HEK293 (cell line): ENCODE measurements around the gene B4GALNT3.
"Not testable (repeated sequence)": the region's sequence is repeated elsewhere in the genome, so short reads cannot be mapped to it uniquely, and the experiment has no call there.

Source experiments
- CTCF ChIA-PET: fragments of 350-600 bp; formaldehyde crosslinking; extraction: SDS; loops from one replicate; lab custom pipeline; 2021; ENCODE audit warnings: antibody characterized with exemption; lab: Yijun Ruan, JAX
- POLR2A ChIA-PET: fragments of 300-600 bp; formaldehyde crosslinking; extraction: SDS; loops from one replicate; lab custom pipeline; 2020; ENCODE audit warnings: antibody characterized with exemption, inconsistent platforms; lab: Yijun Ruan, JAX
- H3K27ac ChIP-seq: fragments of 200-500 bp; sonication (Bioruptor generic); 2 replicates; pipeline ENCODE4 v1.5.1; 2014; ENCODE audit warnings: low read depth, low read length, control low read depth, inconsistent platforms; ENCODE audit errors: extremely low read depth
- H3K36me3 ChIP-seq, 2 experiments: fragments of 200-500 bp in 1 of 2; sonication (Bioruptor generic) in 1 of 2; 1 replicate in 1 of 2; 2 replicates in 1 of 2; pipeline ENCODE4 v1.5.1; 2014 to 2017; ENCODE audit warnings: inconsistent platforms in 2 of 2, low read length in 2 of 2; ENCODE audit not compliant: control insufficient read depth in 2 of 2, insufficient read depth in 1 of 2
- H3K4me1 ChIP-seq: fragments of 200-500 bp; sonication (Bioruptor generic); 2 replicates; pipeline ENCODE4 v1.5.1; 2014; ENCODE audit warnings: mild to moderate bottlenecking, low read length, inconsistent platforms; ENCODE audit not compliant: control insufficient read depth, insufficient read depth
- H3K4me3 ChIP-seq: 2 replicates; pipeline ENCODE4 v1.5.1; 2011; ENCODE audit warnings: low read depth, mild to moderate bottlenecking, control low read depth, low read length, moderate library complexity
- H3K9me3 ChIP-seq: fragments of 200-500 bp; sonication (Bioruptor generic); 2 replicates; pipeline ENCODE4 v1.5.1; 2014; ENCODE audit warnings: low read depth, low read length, inconsistent platforms; ENCODE audit not compliant: control insufficient read depth, insufficient read depth
- GLI2 ChIP-seq: fragments of 450-650 bp; formaldehyde crosslinking; IDR thresholded peaks from 2 replicates; pipeline ENCODE4; 2017; ENCODE audit warnings: missing biosample characterization, missing genetic modification characterization, low read depth, borderline replicate concordance
- TSHZ1 ChIP-seq: fragments of 450-650 bp; formaldehyde crosslinking; IDR thresholded peaks from 2 replicates; pipeline ENCODE4 v1.5.1; 2016; ENCODE audit warnings: missing biosample characterization, missing genetic modification characterization, borderline replicate concordance
- ZBTB8A ChIP-seq: fragments of 450-650 bp; formaldehyde crosslinking; IDR thresholded peaks from 2 replicates; pipeline ENCODE4 v1.5.1; 2016; ENCODE audit warnings: missing biosample characterization, missing genetic modification characterization
- ZEB2 ChIP-seq: fragments of 450-650 bp; formaldehyde crosslinking; IDR thresholded peaks from 2 replicates; pipeline ENCODE4 v1.5.1; 2016; ENCODE audit warnings: missing biosample characterization, missing genetic modification characterization
- ZFP41 ChIP-seq: fragments of 450-650 bp; formaldehyde crosslinking; IDR thresholded peaks from 2 replicates; pipeline ENCODE4 v1.5.1; 2016; ENCODE audit warnings: missing biosample characterization, missing genetic modification characterization, borderline replicate concordance
- ZIC2 ChIP-seq: fragments of 450-650 bp; formaldehyde crosslinking; IDR thresholded peaks from 2 replicates; pipeline ENCODE4 v1.5.1; 2016; ENCODE audit warnings: missing biosample characterization, missing genetic modification characterization
- ZNF302 ChIP-seq: fragments of 450-650 bp; formaldehyde crosslinking; IDR thresholded peaks from 2 replicates; pipeline ENCODE4 v1.5.1; 2016; ENCODE audit warnings: missing biosample characterization, missing genetic modification characterization, low read depth
- ZNF366 ChIP-seq: fragments of 450-650 bp; formaldehyde crosslinking; conservative IDR thresholded peaks from 2 replicates; pipeline ENCODE4 v1.5.1; 2016; ENCODE audit warnings: missing biosample characterization, missing genetic modification characterization
- ZNF423 ChIP-seq: fragments of 450-650 bp; formaldehyde crosslinking; IDR thresholded peaks from 2 replicates; pipeline ENCODE4 v1.5.1; 2016; ENCODE audit warnings: missing biosample characterization, missing genetic modification characterization
- ZNF426 ChIP-seq: fragments of 450-650 bp; formaldehyde crosslinking; IDR thresholded peaks from 2 replicates; pipeline ENCODE4 v1.5.1; 2017; ENCODE audit warnings: missing biosample characterization, missing genetic modification characterization, mild to moderate bottlenecking, inconsistent platforms, moderate library complexity
- ZNF585B ChIP-seq: fragments of 450-650 bp; formaldehyde crosslinking; IDR thresholded peaks from 2 replicates; pipeline ENCODE4 v1.5.1; 2016; ENCODE audit warnings: missing biosample characterization, missing genetic modification characterization
- ZSCAN16 ChIP-seq: fragments of 450-650 bp; formaldehyde crosslinking; IDR thresholded peaks from 2 replicates; pipeline ENCODE4 v1.5.1; 2016; ENCODE audit warnings: missing biosample characterization, missing genetic modification characterization
- TF ChIP-seq, protein P1 (sequence below): fragments of 450-650 bp; formaldehyde crosslinking; IDR thresholded peaks from 2 replicates; pipeline ENCODE4 v1.5.1; 2016; ENCODE audit warnings: missing biosample characterization, missing genetic modification characterization, borderline replicate concordance
- TF ChIP-seq, protein P2 (sequence below): fragments of 450-650 bp; formaldehyde crosslinking; IDR thresholded peaks from 2 replicates; pipeline ENCODE4 v1.5.1; 2016; ENCODE audit warnings: missing biosample characterization, missing genetic modification characterization, low read depth

The B4GALNT3 gene

DNA sequence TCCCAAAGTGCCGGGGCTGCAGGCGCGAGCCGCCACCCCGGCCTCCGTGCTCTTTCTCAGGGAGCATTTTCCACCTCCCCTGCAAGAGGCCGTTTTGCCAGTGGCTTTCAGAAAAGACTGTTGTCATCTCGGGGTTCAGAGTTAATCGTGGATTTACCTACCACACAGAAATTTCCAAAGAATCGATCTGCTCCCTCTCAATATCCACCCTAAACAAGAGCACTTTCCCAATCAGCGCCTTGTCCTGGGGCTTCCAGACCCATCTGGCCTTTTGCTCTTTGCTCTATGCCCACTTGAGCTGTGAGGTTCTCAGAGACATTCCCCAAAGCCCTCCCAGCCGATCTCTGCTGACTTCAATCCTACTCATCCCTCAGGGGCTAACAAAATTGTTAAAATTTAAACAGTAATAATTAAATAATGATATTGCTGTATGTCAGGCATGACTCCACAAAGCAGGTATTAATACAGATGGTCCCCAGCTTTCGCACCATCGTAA lies 116.9 kb downstream of the B4GALNT3 start:
- no peaks in the 10 kb centered on the region for H3K36me3 ChIP-seq
- no peak overlapping the region for H3K4me3 ChIP-seq
- CTCF ChIA-PET: interaction anchor here (0.5 to 3.8 kb wide), 20 partner anchors 9 to 1007 kb away, joined by 3 to 46 read pairs (median 4); partner anchors contain the start of gene RAD52
- H3K9me3 ChIP-seq: no peaks in the 10 kb centered on the region
- peaks cover 5% of the 10 kb centered on the region; the same call in 1 of the 2 replicates for H3K4me1 ChIP-seq
- TF ChIP-seq, protein P1, sequence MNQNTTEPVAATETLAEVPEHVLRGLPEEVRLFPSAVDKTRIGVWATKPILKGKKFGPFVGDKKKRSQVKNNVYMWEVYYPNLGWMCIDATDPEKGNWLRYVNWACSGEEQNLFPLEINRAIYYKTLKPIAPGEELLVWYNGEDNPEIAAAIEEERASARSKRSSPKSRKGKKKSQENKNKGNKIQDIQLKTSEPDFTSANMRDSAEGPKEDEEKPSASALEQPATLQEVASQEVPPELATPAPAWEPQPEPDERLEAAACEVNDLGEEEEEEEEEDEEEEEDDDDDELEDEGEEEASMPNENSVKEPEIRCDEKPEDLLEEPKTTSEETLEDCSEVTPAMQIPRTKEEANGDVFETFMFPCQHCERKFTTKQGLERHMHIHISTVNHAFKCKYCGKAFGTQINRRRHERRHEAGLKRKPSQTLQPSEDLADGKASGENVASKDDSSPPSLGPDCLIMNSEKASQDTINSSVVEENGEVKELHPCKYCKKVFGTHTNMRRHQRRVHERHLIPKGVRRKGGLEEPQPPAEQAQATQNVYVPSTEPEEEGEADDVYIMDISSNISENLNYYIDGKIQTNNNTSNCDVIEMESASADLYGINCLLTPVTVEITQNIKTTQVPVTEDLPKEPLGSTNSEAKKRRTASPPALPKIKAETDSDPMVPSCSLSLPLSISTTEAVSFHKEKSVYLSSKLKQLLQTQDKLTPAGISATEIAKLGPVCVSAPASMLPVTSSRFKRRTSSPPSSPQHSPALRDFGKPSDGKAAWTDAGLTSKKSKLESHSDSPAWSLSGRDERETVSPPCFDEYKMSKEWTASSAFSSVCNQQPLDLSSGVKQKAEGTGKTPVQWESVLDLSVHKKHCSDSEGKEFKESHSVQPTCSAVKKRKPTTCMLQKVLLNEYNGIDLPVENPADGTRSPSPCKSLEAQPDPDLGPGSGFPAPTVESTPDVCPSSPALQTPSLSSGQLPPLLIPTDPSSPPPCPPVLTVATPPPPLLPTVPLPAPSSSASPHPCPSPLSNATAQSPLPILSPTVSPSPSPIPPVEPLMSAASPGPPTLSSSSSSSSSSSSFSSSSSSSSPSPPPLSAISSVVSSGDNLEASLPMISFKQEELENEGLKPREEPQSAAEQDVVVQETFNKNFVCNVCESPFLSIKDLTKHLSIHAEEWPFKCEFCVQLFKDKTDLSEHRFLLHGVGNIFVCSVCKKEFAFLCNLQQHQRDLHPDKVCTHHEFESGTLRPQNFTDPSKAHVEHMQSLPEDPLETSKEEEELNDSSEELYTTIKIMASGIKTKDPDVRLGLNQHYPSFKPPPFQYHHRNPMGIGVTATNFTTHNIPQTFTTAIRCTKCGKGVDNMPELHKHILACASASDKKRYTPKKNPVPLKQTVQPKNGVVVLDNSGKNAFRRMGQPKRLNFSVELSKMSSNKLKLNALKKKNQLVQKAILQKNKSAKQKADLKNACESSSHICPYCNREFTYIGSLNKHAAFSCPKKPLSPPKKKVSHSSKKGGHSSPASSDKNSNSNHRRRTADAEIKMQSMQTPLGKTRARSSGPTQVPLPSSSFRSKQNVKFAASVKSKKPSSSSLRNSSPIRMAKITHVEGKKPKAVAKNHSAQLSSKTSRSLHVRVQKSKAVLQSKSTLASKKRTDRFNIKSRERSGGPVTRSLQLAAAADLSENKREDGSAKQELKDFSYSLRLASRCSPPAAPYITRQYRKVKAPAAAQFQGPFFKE (tag by site-specific recombination): no peak
- TF ChIP-seq ZNF302 (tag by site-specific recombination) (no peak), ZNF585B (tag by site-specific recombination) (no peak), ZIC2 (tag by site-specific recombination) (no peak), ZBTB8A (tag by site-specific recombination) (no peak), ZEB2 (tag by site-specific recombination) (no peak), ZNF423 (tag by site-specific recombination) (no peak), ZNF426 (no peak), ZSCAN16 (no peak), ZFP41 (no peak), TSHZ1 (tag by site-specific recombination) (no peak), ZNF366 (tag by site-specific recombination) (no peak), GLI2 (no peak)
- TF ChIP-seq, protein P2, sequence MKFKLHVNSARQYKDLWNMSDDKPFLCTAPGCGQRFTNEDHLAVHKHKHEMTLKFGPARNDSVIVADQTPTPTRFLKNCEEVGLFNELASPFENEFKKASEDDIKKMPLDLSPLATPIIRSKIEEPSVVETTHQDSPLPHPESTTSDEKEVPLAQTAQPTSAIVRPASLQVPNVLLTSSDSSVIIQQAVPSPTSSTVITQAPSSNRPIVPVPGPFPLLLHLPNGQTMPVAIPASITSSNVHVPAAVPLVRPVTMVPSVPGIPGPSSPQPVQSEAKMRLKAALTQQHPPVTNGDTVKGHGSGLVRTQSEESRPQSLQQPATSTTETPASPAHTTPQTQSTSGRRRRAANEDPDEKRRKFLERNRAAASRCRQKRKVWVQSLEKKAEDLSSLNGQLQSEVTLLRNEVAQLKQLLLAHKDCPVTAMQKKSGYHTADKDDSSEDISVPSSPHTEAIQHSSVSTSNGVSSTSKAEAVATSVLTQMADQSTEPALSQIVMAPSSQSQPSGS (tag by site-specific recombination): no peak
- POLR2A ChIA-PET: interaction anchor here (0.9 to 2.3 kb wide), 3 partner anchors 174 to 373 kb away, joined by 3 to 26 read pairs (median 4); partner anchors contain the start of gene RAD52
- no peak overlapping the region; the same call in 1 of the 2 replicates for H3K27ac ChIP-seq

DNA sequence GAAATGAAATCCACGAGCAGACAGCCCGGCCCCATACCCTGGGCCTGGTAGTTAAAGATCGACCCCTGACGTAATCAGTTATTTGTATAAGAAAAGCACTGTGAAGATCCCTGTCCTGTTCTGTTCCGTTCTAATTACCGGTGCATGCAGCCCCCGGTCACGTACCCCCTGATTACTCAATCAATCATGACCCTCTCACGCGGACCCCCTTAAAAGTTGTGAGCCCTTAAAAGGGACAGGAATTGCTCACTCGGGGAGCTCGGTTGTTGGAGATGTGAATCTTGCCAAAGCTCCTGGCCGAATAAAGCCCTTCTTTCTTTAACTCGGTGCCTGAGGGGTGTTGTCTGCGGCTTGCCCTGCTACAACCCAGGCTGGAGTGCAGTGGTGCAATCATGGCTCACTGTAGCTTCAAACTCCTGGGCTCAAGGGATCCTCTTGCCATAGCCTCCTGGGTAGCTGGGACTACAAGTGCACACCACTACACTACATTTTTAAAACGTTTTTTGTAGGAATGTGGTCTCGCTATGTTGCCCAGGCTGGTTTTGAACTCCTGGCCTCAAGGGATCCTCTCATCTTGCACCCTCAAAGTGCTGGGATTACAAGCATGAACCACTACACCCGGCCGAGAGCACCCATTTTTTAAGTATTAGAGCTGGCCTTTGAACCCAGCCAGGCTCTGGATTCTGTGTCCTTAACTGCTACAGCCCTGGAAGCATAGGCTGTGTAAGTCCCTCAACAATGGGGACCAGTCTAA lies 118.4 kb downstream of the B4GALNT3 start:
- CTCF ChIA-PET: interaction anchor here (1.8 to 2.8 kb wide), 2 partner anchors 173 to 236 kb away, joined by 9 to 19 read pairs; partner anchors contain the start of gene WNK1
- H3K27ac ChIP-seq, H3K9me3 ChIP-seq, H3K4me3 ChIP-seq, H3K36me3 ChIP-seq, POLR2A ChIA-PET, H3K4me1 ChIP-seq: not testable (repeated sequence)
